ENCODE measurements around the gene FBXO45. TPM values are rescaled to one million over a fixed set of nuclear protein-coding genes. Genes with fewer than 3 reads are reported as not detected.

The FBXO45 gene
- total RNA-seq, 1 experiment from 2014 or later: 18.6 TPM

- no peak overlapping the region for H2AK5ac ChIP-seq (ENCODE audit: insufficient read length, low read length)
- H2BK12ac ChIP-seq (ENCODE audit: insufficient read length, low read depth, low read length): no peak overlapping the region
- no peaks in the 10 kb centered on the region for H3K9me3 Mint-ChIP-seq
- no peak overlapping the region for H3K27ac ChIP-seq (ENCODE audit: insufficient read length, low read depth, low read length)
- no peak overlapping the region for H3K4me3 Mint-ChIP-seq
- no peaks in the 10 kb centered on the region for H3K36me3 Mint-ChIP-seq (ENCODE audit: insufficient read depth in 1 of 3, low read depth in 3 of 3)
- DNase-seq: no peak
- no peaks in the 10 kb centered on the region for H3K27me3 ChIP-seq (ENCODE audit: insufficient read depth, low read length)
- H4K20me1 ChIP-seq (ENCODE audit: control insufficient read depth, insufficient read depth, insufficient read length): no peaks in the 10 kb centered on the region
- H3K14ac ChIP-seq (ENCODE audit: insufficient read depth, low read length): peak overlapping the region; percentile 68; the same call in 1 of the 2 replicates
- H3K4me2 ChIP-seq (ENCODE audit: insufficient read depth, insufficient read length, low read length): no peak overlapping the region
- H3K23me2 ChIP-seq (ENCODE audit: insufficient read length, low read depth, low read length, poor library complexity, severe bottlenecking): no peaks in the 10 kb centered on the region
- no peaks in the 10 kb centered on the region for H3K27me3 Mint-ChIP-seq (ENCODE audit: low read depth)
- no peak overlapping the region for H4K8ac ChIP-seq (replicated peaks; ENCODE audit: insufficient read length, low read depth, low read length)
- no peak overlapping the region for H4K91ac ChIP-seq (ENCODE audit: insufficient read length, low read depth, low read length)
- H3K27ac Mint-ChIP-seq: no peak overlapping the region; a peak in 1 of 7 replicates
- H3K4me1 ChIP-seq (ENCODE audit: insufficient read depth, low read length): peaks cover 3% of the 10 kb centered on the region; the same call in 1 of the 2 replicates
- H3K79me1 ChIP-seq (ENCODE audit: insufficient read depth, low read depth, low read length, poor library complexity, severe bottlenecking): no peaks in the 10 kb centered on the region
- no peak overlapping the region for H2BK120ac ChIP-seq (ENCODE audit: low read depth, low read length, poor library complexity, severe bottlenecking)
- H2AFZ ChIP-seq (ENCODE audit: low read length): no peak overlapping the region
- no peak overlapping the region for H3T11ph ChIP-seq (ENCODE audit: low read length)
- WGBS (ENCODE audit: extremely low coverage, insufficient read length, low lambda C conversion rate): no CpG with 5 or more reads among the region's 10 CpGs
- H3K18ac ChIP-seq (ENCODE audit: insufficient read length, low read depth, low read length): no peak overlapping the region
- no peak overlapping the region for H2BK20ac ChIP-seq (ENCODE audit: low read depth, low read length, poor library complexity, severe bottlenecking)
- H3K4me1 Mint-ChIP-seq: peaks cover 21% of the 10 kb centered on the region in 2 experiments
- H3K4ac ChIP-seq (ENCODE audit: low read depth, low read length): no peak overlapping the region
- no peak overlapping the region for H4K5ac ChIP-seq (ENCODE audit: insufficient read length, low read depth, low read length)
- no peak overlapping the region for H3K9ac ChIP-seq (ENCODE audit: extremely low read depth, insufficient read length, low read length)
- no peak overlapping the region for H3K56ac ChIP-seq (ENCODE audit: insufficient read length, low read depth, low read length)
- H3K79me2 ChIP-seq (ENCODE audit: insufficient read depth, low read length): no peaks in the 10 kb centered on the region
- no peak overlapping the region for H2BK5ac ChIP-seq (ENCODE audit: insufficient read length, low read length)
- no peaks in the 10 kb centered on the region for H3K9me3 ChIP-seq (ENCODE audit: control insufficient read depth, low read depth, low read length)
- TF ChIP-seq CTCF (conservative IDR thresholded peaks at IDR 0.05): no peak
- no peak overlapping the region for H3K23ac ChIP-seq (ENCODE audit: insufficient read length, low read depth, low read length)
- no peak overlapping the region for H2BK15ac ChIP-seq (ENCODE audit: low read depth, low read length)
These were observed 53.2 kb downstream of the FBXO45 start for GRCh38 chr3:196621611-196622010.

All from H9 (cell line).